GM18502 (cell line): ENCODE data around the gene STPG1.

Experiments
- ATAC-seq: cut with Tn5 transposase; IDR thresholded peaks from one replicate; pipeline ENCODE4 v1.9.1; 2021; ENCODE audit warnings: mild to moderate bottlenecking; ENCODE audit not compliant: unreplicated experiment, poor library complexity

The STPG1 gene

DNA sequence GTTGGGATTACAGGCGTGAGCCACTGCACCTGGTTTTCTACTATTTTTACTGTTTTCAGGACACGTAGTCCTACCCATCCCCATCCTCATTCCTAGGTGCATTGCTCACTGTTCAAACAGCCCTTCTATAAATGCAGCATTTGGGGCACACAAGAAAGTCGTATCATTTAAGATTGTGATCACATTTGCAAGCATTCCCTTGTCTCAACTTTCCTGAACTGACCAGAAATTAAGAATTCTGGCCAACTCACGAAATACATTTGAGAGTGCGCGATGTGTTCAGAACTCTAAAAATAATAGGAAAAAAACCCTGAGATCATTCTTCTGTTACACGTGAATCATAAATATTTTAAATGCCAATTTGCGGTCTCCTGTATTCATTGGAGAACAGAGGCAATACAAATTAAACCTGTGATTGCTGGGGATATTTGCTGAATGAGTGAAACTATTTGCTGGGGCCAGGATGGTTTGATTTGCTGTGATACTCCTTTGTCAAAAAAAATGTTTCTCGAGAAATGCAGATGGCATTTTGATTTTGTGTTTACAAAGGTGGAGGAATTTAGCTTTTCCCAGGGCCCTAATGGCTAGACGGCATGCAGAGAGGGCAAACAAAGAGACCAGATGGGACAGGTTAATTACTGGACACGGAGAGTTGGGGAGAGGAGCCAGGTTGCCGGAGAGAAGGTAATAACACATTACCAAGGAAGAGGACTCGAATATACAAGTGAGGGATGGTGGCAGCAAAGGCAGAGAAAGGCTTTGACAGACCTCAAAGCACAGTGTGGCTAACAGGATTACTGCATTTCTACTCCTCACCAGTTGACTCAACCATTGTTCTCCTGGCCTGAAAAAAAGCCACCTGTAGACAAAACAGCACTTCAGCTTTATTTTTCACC lies 38.4 kb downstream of the STPG1 start:
- ATAC-seq: no peak

DNA sequence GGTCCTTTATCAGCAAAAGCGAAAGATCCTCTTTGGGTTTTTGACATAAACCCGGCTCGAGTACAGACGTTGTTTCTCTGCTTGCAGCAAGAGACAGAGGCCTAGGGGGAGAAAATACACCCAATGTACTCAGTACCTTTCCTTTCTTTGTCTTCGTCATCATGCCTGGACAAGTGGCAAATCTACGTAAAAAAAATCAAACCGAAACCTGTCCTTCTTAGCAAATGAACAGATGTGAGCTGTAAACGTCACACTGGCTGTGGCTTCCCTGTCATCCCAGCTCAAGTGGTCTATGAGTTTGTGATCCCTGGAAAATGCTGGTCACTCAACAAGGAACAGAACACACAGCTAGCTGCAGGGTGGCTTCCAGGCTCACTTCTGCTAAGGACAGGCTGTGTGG lies 39.9 kb downstream of the STPG1 start:
- no peak for ATAC-seq

DNA sequence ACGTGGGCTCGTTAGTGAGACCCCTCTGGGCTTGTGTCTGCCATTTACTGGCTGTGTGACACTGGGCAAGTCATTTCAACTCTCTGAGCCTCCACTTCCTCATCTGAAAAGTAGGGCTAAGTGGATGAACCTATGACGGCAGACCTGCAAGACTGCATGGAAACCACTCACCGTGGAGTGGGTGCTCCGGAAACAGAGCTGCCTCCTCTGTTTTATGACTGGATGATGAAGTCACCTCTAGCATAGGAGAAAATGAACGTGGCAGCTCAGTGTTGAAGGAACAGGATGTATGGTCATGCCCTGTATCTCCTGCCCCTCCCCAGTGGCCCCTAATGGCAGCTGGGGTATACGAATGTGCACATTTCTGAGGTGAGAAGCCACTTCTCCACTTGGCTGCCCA lies 40.5 kb downstream of the STPG1 start:
- peak; percentile 49 for ATAC-seq

DNA sequence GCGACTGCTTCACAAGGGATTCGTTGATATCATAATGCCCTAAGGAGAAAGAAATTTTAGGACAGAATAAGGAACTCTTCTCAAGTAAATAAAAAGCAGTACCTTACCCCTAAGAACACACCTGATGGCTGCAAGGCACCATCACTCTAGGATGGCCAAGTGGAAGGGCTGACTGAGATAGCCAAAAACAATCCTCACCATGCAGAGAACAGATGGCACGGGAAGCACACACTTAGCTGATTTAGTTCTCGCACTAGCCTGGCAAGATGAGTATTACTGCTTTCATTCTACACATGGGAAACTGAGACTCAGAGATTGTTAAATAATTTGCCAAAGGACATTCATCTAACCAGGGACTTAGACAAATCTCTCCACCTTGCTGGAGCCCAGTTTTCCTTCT lies 43.8 kb downstream of the STPG1 start:
- ATAC-seq: no peak

DNA sequence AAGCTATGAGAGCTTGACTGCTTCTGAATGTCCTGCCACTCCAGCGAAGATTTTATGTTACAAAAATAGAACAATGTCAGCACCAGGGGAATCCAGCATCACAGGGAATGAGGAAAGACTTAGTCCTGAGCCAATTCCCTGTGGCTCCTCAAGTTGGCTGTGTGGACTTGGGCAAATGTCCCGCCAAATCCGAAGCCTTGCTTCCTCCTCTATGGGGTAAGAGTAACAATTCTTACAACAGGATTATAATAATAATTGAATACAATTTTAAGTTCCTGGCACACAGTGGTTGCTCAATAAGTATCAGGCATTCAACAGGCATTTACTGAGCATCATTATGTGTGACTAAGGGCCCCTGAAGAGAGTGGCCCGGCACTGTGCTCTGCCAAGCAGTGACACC lies 44.4 kb downstream of the STPG1 start:
- no peak for ATAC-seq

DNA sequence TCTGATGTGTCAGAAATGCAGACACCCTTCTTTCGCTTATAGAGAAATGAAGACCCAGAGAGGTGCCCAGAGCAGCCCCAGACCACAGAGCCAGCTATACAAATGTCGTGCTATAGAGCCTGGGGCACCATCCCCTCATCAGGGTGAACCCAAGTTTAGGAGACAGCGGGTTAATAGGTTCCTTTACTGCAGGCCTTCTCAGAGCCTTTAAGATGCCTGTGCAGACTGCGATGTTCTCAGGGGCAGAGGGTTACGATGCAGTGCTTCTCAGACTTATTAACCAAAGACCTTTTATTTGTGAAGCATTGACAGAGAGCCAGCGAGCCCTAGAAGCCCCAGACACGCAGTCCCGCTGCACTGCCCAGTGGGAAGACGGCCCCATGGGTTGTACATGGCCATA lies 46.9 kb downstream of the STPG1 start:
- no peak for ATAC-seq

DNA sequence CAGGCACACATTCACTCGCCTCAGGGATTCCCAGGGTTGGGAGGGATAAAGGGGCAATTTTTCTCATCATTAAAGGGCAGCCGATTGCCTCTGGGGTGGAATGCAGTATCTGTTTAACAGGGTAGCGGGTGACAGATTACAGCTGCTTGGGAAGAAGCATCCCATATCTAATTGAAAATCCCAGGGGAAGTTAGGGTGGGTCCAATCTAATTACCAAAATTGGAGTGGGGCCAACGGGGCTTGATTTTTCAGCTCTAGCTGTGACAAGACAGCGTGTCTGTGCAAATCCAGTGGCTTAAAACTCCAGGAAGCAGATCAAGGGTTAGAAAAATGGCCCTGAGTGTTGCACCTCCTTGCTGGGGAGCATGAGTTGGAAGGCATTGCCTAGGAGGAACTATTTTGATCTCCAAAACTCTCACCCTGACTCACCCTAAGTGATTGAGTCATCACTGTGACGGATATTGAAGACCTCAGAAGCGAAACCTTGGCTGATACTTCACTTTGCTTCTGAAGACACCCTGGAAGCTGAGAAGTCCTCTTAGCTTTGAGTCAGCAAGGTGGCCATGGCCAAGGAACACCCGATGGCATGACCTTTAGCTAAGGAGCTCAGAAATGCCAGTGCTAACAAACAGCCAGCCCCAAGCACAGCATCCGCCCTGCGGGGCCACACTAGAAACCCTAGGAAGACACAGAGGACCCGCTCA lies 48.5 kb downstream of the STPG1 start:
- peak; percentile 64 for ATAC-seq

DNA sequence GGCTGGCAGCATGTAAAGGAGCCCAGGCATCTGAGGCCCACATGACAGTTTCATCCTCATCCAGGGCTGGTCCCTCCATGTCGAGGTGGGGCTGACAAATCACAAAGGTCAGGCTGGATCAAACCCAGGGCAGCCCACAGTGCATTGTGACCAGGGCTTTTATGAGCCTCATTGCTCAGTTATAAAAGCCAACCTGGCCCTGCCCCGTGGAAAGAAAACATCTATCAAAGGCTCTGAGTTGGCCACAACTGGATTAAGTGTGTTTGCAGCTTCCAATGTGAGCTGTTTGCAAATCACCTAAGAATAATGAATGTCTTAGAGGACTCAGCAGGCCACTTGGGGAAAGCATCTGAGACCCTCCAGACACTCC lies 49.0 kb downstream of the STPG1 start:
- no peak for ATAC-seq

DNA sequence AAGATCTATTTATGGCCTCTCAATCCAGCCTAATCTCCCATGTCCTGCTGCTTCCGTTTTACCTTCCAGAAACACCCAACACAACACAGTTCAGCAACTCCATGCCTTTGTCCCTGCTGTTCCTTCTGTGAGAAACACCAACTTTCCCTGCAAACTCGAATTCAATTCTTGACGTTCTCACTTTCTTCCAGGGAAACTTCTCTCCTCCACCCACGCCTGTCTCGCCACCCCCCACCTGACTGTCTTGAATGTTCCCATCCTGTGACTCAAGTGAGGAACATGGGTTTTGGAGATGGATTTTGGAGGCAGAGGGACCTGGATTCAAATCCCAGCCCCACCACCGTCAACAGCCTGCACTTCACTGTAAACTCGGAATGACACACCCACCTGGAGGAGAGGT lies 49.6 kb downstream of the STPG1 start:
- ATAC-seq: no peak

DNA sequence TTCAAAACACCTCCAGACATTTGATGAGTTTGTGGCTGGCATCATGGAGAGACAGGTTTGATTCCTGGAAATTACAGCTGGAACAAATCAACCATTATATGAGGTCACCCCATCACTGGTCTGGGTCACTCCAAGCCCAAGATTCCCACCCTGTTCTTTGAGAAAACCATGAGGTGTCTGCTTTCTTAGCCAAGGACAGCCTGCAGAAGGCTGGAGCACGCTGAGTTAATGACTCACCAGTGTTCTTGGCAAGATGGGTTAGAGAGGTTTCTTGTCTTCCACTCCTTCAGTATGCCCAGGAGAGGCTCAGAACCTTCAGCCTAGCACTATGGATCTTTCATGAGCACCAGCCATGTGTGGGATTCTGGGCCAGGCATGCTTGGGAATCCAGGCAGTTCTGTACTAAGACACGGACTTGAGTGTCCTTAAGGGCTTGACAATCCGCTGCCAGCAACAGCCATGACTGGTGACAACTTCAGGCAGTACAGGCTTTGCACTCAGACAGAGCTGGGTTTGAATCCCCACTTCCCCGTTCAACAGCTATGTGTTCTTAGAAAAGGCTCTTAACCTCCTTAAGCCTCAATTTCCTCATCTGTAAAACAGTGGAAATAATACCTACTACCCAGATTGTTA lies 50.5 kb downstream of the STPG1 start:
- ATAC-seq: no peak

DNA sequence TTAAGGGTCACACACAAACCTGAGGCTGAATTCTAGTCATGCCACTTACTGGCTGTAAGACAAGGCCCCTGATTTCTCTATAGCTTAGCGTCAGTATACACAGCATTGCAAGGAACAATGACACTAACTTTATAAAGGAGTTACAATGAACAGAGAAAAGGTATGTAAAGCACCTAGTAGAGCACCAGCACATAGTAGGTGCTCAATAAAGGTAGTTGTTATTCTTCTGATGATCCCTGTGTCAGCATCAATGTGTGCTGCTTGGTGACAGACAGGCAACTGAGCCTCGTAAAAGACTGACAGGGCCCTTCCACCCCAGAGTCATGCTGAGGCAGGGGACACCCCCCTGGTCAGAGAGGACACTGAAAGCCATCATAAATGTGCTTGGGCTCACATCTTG lies 51.2 kb downstream of the STPG1 start:
- ATAC-seq: no peak

DNA sequence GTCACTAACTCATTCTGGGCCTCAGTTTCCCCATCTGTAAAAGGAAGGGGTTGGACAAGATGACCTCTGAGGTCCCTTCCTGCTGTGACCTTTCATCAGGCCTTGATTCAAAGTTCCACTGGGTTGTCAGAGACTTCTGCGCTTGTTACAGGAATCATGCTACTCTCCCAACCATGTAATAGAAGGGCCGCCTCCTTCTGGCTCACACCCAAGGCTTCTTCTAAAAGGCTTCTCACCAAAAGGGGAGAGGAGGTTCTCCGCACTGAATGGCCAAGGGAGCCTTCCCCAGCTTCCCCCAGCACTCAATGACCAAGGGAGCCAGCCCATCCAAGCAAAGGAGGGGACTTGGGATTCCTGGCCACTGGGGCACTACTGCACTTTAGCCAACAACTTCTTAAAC lies 51.8 kb downstream of the STPG1 start:
- no peak for ATAC-seq

DNA sequence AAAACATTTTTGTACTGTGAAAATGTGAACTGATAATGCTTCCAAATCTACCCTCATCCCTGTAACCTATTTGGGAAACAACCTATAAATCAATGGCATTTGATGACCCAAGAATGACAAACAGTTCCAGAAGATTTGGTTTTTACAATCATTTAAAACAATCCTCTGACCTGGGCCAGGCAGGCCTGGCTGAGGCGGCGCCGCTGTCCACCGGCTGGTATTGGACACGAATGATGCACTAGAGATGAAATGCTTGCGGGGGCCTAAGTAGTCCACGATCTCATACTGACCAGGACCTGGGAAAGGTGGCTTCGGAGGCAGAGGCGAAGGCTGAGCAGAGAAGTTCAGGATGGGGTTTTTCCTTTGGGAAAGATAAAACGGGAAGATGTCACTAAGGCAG lies 52.9 kb downstream of the STPG1 start:
- ATAC-seq: no peak

DNA sequence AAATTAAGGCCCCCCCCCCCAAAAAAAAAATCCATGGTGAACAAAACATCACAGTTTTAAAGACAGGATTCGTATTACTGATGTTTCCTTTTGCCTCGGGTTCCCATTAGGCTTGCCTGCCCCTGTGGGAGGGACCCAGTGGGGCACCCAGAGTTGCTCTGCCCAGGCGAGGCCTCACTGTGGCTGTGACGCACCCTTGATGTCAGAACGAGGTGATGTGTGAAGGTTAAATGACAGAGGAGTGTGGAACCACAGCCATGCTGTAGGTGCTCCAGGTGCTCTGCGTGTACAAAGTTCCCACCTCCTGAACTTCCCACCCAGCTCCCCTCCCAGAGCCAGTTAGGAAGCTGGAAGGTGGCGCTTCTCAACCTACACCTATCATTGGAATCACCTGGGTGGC lies 56.5 kb downstream of the STPG1 start:
- no peak for ATAC-seq

DNA sequence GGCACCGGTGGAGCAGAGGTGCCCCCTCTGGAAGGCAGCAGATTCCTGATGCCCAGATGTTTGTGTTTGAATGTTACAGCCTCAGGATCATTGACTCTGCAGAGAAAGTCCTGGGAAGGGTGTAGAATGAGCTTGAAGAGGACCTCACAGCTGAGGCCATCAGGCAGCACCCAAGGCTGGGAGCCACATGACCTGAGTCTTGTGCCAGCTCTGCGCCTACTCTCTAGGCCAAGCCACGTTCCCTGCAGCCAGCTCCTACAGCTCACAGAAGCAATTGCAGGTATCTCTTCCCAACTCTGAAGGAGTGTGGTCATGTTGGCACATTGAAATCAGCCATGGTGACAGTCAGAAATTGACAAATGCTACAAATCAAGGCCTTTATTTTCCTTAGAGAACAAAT lies 58.1 kb downstream of the STPG1 start:
- ATAC-seq: no peak

DNA sequence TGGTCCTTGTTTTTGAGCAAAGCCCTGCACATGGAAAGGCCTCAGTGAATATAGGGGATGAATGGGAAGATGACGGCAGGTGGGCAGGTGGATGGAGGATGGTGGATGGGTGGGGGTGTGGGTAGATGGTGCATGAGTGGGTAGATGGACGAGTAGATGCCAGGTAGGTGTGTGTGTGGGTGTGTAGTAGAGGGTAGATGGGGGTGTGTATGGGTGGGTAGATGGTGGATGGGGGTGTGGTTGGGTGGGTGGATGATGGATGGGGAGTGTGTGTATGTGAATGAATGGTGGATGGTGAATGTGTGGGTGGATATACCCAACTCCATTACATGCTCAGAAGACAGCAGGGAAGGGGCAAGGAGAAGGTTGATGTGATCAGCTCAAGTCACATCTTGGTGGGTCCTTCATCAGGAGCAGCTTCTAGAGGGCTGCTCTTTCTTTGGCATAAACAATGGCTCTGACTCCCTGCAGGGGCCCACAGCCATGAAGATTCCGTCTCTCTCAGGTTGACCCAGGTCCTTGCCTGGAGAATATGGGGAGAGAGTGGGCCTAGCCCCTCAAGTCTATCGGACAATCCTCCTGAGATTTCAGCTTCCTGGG lies 60.2 kb downstream of the STPG1 start:
- no peak for ATAC-seq

DNA sequence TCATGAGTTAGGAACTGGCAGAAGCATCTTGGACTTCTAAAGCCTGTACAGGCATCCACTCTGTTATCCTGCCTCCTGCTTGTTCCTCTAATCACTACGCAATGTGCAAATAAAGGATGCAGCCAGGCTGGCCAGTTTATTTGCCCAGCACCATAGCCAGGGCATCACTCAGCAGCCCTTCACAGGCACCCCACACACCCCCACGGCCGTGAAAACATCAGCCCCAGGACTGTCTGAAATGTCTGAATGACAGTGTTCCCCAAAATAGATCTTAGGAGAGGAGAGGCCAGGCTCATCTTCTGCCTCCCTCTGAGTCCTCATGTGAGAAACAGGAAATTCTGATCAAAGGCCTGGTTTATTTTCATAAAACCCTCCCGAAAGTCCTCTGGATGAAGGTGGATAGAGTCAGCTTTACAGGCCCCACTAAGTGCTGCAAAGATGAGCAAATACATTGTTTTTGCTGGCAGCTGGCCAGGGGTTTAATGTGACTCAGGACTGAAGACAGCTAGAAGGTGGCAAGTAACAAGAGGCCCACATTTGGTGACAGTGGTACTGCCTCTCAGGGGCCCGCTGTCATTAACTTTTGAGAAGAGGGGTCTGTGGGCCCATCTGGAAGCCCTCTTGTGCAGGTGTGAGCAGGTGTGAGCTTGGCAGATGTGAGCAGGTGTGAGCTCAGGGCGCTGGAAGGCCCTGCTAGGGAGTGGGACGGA lies 61.5 kb downstream of the STPG1 start:
- ATAC-seq: no peak

DNA sequence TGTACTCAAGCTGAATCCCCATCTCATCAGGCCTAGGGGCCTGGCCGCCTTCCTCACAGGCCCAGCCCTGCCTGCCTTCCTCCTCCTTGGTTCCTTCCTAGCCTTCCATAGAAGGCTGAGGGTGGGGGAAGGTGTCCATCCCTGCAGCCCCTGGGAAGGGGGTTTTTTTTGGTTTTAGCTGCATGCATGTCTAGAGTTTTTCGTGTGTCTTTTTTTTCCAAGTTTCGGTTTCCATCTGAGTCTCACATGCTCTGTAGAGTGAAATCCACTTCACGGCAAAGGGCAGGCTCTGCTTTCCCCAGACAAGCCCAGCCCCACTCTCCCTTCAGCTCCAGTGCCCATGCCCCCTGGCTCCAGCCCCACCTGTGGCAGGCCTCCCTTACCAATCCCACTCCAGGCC lies 62.3 kb downstream of the STPG1 start:
- no peak for ATAC-seq

DNA sequence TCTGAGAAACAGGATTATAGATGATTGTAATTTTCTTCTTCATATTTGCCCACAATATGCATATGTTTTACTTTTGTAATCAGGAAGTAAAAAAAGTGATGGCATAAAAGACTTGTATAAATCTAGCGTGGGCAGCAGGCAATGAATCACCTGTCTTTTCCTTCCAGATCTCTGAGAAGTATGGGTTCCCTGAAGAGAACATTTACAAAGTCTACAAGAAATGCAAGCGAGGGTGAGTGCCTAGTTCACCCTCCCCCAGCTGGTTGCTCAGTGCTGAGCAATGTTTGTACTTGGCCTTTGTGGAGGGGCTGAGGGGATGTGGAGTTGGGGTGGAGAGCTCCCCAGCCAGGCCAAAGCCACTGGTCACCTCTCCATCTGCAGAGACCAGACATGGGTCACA lies 63.7 kb downstream of the STPG1 start:
- ATAC-seq: no peak

DNA sequence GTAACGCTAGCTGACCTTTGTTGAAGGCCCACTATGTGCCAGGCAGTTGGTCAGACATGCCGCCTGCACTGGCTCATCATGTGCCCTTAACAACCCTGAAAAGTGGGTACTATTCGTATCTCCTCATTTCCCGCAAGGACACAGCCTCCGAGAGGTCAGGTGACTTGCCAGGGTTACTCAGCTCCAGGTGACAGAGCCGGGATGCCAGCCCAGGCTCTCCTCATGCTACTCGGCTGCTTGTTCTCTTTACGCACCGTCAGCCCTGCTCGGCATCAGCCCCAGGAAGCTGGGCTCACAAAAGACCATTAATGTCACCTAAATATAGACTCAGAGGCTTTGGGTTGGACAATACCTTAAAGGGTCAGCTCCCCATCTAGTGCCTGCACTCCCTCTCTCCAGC lies 65.4 kb downstream of the STPG1 start:
- ATAC-seq: no peak
